ENCODE data around the gene RBMS1. TPM values are rescaled to one million over a fixed set of nuclear protein-coding genes. Genes with fewer than 3 reads are reported as not detected.
A peak's percentile ranks its signal among the peaks of the same experiment; 100 is the strongest.

The RBMS1 gene
- total RNA-seq, 1 donor from 2014 or later: 9.3 TPM

GRCh38 chr2:160389875-160390274, 103.7 kb downstream of the RBMS1 start:
- DNase-seq (ENCODE audit: low spot score) (no peak), ATAC-seq (no peak)

GRCh38 chr2:160388464-160389263, 104.9 kb downstream of the RBMS1 start:
- peak; percentile 63 for ATAC-seq
- DNase-seq (ENCODE audit: low spot score): no peak

DNA sequence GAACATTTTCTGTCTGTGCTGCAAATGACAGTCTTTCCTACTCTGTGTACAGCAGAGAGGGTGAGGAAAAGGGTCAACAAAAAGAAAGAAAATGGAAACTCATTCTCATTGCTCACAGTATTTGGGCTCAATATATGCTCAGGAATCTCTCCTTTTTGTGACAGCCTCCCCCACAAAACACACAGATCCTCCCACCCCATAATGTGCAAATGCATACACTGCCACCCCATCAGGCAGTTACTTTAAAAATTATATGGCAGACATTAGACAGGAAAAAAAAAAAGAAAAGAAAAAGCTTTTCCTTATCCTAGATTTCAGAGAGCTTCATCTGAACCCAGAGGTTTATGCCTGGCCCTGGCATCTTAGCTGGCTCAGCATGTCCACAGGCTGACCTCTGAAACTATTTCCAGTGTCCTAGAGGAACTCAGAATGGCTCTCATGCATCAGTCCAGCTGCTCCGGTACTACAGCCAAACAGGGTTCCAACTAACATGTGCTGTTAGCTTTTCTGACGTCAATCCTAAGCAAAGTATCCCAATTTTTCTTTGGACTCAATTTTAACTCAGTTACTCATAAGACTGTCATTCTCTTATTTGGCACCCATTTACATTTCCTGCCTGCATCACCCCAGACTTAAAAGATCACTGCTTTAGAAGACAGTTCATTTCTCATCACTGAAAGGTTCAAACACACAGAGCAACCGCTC, 105.9 kb downstream of the RBMS1 start:
- ATAC-seq (peak; percentile 92), DNase-seq (ENCODE audit: low spot score) (no peak)

- DNase-seq (ENCODE audit: low spot score) (no peak), ATAC-seq (no peak)
These were observed 108.8 kb downstream of the RBMS1 start for GRCh38 chr2:160384791-160385190.

DNA sequence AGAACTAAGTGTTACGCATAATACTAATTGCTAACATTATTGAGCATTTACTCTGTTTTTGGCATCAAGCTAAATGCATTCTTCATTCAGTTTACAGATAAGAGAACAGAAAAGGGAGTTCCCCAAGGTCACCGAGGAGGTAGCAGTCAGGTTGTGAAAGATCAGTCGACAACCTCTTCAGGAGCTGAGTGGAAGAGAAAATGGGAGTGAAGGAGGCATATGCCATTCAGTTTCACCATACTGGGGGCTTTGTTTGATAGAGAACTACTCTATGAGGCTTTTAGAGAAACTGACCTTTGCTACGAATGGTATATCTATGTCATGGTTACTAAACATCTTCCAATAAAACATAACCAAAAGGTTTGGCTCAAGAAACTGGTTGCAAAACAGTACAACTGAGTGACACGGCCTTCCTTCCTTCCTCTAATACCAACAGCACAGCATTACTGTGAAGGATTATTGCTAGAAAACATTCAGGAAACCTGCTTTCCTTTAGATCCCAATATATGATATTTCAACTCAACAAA, 112.1 kb downstream of the RBMS1 start:
- ATAC-seq: peak; percentile 53
- DNase-seq (ENCODE audit: low spot score): no peak

GRCh38 chr2:160380611-160381010, 113.0 kb downstream of the RBMS1 start:
- DNase-seq (ENCODE audit: low spot score): no peak
- peak; percentile 24 for ATAC-seq

DNA sequence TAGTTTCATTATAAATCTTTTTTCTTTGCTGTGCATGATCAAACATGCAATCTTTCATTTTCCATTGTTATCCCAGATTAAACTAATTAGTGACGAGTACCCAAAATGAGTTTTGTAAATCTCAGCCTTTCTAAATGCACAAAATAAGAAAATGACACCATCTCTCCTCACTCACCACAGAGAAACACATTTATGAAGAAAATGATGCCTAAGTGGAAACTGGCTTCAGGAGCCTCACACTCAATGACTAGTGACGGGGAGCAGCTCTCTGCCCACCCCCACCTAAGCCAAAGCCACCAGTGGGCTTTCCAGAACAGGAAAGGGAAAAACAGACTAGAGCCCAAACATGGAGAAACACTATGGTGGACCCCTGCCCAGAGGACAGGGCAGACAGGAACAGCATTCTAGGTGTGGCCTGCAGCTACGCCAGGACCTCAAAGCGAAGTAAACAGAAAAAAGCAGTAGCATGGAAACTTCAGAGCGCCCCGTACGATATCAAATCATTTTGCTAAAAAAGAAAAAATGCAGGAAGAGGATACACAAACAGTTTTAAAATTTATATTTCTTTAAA, 113.5 kb downstream of the RBMS1 start:
- no peak for ATAC-seq
- no peak for DNase-seq (ENCODE audit: low spot score)

- ATAC-seq (peak; percentile 65), DNase-seq (ENCODE audit: low spot score) (no peak)
These were observed 114.2 kb downstream of the RBMS1 start for GRCh38 chr2:160379399-160379798.

DNA sequence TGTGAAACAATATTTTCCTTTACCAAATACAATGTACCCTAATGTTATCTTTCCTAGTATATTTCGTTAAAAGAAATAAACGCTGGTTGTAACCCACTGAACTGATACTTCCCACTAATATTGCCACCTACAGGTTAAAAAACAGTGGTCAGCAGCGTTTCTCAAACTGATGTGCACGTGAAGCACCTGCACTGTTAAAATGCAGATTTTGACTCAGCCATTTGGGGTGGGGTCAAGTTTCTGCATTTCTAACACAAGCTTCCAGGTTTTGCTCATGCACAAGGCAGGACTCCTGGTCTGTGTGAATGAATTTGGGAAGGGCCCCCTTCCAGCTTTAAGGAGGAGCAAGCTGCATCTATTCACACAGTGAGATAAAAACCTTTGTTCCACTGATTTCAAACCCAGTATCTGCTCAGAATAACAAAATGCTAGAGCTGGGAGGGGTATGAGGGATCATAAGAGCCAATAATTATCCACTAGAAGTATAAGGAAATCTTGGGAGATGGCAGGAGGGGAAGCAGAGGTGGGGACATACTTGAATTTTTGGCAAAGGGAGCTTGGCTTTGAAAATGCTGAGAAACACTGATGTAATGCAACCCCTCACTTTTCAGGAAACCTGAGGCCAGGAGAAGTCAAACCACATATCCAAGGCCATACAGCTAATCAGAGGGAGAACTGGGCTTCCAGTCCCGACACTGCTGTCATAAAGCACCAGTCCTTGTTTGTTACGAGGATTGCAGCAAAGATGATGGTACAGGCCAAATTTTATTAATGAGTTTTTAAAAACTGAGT, 116.2 kb downstream of the RBMS1 start:
- ATAC-seq (no peak), DNase-seq (ENCODE audit: low spot score) (no peak)

DNA sequence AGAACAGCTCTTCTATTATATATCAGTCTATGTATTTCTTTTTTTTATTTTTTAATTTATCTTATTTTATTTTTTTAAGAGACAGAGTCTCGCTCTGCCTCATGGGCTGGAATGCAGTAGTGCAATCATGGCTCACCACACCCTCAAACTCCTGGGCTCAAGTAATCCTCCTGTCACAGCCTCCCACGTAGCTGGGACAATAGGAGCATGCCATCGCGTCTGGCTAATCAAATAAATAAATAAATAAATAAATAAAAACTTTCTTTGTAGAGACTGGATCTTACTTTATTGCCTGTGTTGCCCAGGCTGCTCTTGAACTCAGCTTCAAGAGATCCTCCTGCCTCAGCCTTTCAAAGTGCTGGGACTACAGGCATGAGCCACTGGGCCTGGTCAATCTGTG, 117.0 kb downstream of the RBMS1 start:
- no peak for ATAC-seq
- DNase-seq (ENCODE audit: low spot score): no peak

DNA sequence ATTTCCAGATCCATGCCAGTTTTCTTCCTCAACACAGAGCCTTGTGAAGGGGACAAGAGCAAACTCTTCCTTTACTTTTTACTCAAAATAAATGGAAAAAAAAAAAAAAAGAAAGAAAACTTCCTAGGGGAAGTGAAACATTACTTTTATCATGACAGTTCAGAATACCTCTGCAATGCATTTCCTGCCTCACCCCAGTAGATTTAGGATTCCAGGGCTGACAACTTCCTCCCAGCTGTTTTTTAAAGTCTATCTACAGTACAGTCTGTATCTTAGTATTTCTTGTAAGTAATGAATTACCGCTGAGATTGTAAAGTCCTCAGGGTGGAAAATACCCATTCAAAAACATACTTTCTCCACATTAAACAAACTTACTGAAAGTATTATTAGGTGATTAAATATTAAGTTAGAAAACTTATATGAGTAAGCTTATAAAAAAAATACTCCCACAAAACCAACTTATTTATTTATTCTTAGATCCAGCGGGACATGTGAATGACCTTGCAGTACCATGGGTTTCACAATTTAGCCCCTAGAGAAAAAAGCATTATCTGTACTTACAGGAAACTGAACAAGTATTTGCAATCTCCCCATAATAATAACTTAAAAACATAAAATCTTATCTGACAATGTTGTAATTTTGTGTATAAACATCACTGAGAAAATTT, 117.7 kb downstream of the RBMS1 start:
- DNase-seq (ENCODE audit: low spot score) (no peak), ATAC-seq (peak; percentile 50)

DNA sequence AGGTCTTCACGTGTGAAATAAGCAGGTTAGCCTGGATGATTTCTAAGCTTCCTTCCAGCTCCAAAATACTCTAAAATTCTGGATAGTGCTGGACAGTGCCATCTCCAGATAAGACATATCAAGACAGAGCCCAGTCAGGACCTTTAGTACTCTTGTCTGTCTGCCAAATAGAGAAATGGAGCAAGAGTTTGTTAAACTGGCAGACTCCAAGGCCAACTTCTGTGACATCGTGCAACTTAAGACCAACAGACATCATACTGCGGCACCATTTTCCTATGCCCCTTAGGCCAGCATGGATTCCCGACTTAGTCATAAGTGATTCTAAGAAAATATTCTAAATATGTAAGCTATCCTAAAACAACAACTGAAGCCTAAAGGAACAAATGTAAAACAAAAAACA, 118.6 kb downstream of the RBMS1 start:
- DNase-seq (ENCODE audit: low spot score): no peak
- no peak for ATAC-seq

DNA sequence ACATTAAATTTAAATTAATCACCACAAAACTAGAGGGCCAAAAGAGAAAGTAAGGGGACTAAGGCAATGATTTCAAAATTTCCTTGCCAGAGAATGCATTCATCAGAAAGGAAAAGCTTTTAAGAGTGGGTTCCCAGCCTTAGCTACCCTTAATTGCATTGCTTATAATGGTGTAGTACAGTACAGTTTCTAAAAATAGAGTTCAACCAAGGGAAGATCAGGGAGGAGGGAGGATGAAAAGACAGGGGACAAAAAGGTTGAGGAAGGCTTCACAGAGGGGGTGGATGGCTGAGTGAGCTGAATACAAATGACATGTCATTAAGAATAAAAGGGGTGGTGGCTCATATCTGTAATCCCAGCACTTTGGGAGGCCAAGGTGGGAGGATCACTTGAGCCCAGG, 119.9 kb downstream of the RBMS1 start:
- ATAC-seq (no peak), DNase-seq (ENCODE audit: low spot score) (no peak)

DNA sequence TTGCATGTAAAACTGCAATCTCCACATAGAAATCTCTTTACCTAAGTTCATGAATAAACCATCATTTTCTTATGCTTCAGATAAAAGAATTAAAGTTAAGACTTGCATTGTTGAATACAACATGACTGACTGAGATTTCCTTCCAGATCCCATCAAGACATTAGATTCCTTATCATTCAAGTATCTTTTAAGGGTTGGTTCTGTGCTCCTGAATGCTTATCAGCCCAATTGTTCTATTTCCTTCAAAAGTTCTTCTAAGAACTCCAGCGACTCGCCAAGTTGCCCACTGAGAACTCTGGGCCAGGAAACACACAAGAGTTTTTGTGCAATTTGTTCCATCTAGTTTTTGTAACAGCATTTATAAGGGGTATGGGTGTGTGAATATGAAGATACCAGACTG, 120.3 kb downstream of the RBMS1 start:
- ATAC-seq (no peak), DNase-seq (ENCODE audit: low spot score) (no peak)

DNA sequence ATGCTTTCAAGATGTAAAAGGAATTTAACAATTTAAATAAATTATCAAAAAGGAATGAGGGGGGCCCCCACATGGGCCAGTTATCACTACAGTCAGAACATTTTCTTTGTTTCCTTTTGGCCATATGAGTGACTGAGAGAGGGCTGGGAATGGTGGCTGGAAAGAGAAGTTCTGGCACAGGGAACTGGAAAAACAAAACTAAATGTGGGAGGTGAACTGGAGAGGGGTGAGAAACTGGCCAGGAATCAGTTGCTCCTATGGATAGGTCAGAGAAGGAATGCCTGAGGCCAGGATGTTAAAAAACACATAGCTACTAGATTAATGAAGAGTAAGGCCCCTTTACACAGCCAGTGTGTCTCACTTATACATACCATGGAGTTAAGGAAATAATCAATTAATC, 121.0 kb downstream of the RBMS1 start:
- DNase-seq (ENCODE audit: low spot score) (no peak), ATAC-seq (no peak)

- ATAC-seq: no peak
- no peak for DNase-seq (ENCODE audit: low spot score)
These were observed 121.6 kb downstream of the RBMS1 start for GRCh38 chr2:160372010-160372356.

DNA sequence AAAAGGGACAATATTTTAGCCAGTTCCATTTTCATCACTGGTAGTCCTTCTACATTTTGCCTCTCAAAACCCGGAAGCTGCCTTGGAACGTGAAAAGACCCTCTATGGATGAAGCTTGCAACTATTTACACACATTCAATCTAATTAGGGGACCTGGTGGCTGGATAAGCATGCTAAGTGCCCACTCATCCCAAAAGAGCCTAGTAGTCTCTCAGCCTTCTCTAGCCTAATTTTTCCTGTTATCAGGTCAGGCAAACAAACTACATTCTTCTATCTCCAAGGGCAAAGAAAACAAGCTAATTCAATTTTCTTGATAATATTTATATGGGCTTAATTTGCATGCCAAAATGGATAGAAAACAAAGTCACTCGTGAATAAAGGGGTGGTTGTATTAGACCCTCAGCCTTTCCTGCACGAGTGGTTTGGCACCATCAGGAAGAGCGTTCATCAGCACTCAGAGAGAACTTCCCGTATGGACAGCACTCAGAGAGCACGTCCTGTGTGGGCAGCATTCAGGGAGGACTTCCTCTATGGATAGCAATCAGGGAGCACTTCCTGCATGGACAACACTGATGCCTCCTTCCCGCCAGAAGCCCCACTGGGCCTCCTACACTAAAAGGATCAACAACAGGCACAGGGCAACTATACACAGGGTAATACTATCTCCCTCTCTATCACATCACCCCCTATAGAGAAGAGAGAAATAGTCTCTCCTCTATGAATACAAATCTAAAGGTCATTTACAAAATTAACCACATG, 122.2 kb downstream of the RBMS1 start:
- DNase-seq (ENCODE audit: low spot score) (no peak), ATAC-seq (peak; percentile 44)

GRCh38 chr2:160368988-160369930, 124.3 kb downstream of the RBMS1 start:
- DNase-seq (ENCODE audit: low spot score) (no peak), ATAC-seq (no peak)

- peak; percentile 33 for ATAC-seq
- no peak for DNase-seq (ENCODE audit: low spot score)
These were observed 125.7 kb downstream of the RBMS1 start for GRCh38 chr2:160367887-160368286.
